Progenitor cell of endocrine pancreas (in vitro differentiated cells): ENCODE results near the gene CEACAM3. TPM values are rescaled to one million over a fixed set of nuclear protein-coding genes. Genes with fewer than 3 reads are reported as not detected.
A peak's percentile ranks its signal among the peaks of the same experiment; 100 is the strongest.
"Not testable (repeated sequence)": the region's sequence is repeated elsewhere in the genome, so short reads cannot be mapped to it uniquely, and the experiment has no call there.

ENCODE experiments used
- DNase-seq: peaks from one replicate; pipeline ENCODE4 v3.0.0; 2021; ENCODE audit warnings: low spot score; ENCODE audit not compliant: unreplicated experiment
- H3K27ac Mint-ChIP-seq: 2 replicates; pipeline ENCODE4 v1.8.0; 2021; ENCODE audit warnings: mild to moderate bottlenecking, moderate library complexity, mixed read lengths
- H3K27me3 Mint-ChIP-seq: 2 replicates; pipeline ENCODE4 v1.8.0; 2021; ENCODE audit warnings: mixed read lengths
- H3K36me3 Mint-ChIP-seq: 2 replicates; pipeline ENCODE4 v1.8.0; 2022; ENCODE audit warnings: mixed read lengths; ENCODE audit not compliant: insufficient read depth
- H3K4me1 Mint-ChIP-seq: 2 replicates; pipeline ENCODE4 v1.8.0; 2021; ENCODE audit warnings: low read depth, mixed read lengths
- H3K4me3 Mint-ChIP-seq: 2 replicates; pipeline ENCODE4 v1.8.0; 2021; ENCODE audit warnings: low read depth, mild to moderate bottlenecking, moderate library complexity, mixed read lengths
- H3K9me3 Mint-ChIP-seq: 2 replicates; pipeline ENCODE4 v1.8.0; 2021; ENCODE audit warnings: low read depth, mixed read lengths
- CTCF ChIP-seq: fragments of 200-600 bp; sonication (generic); IDR thresholded peaks from one replicate; pipeline ENCODE4 v1.5.0; 2021; ENCODE audit warnings: antibody characterized with exemption, mild to moderate bottlenecking; ENCODE audit not compliant: unreplicated experiment
- total RNA-seq: library from RNA; stranded (reverse); gene quantifications from 2 replicates; pipeline ENCODE4 v1.2.1, GENCODE V29; 2021

CEACAM3 gene
- total RNA-seq, 1 donor from 2014 or later = not detected

GRCh38 chr19:41784743-41785142 lies 11.6 kb upstream of the CEACAM3 start:
- Mint-ChIP-seq H3K9me3 (peaks cover 15% of the 10 kb centered on the region), H3K4me3 (no peak overlapping the region), H3K27me3 (peaks cover 43% of the 10 kb centered on the region), H3K36me3 (no peaks in the 10 kb centered on the region), H3K27ac (no peak overlapping the region), H3K4me1 (no peaks in the 10 kb centered on the region)
- no peak for DNase-seq
- no peak for TF ChIP-seq CTCF

- no peaks in the 10 kb centered on the region for H3K36me3 Mint-ChIP-seq
- DNase-seq = peak; percentile 51
- H3K27ac Mint-ChIP-seq = no peak overlapping the region
- H3K27me3 Mint-ChIP-seq = peaks cover 45% of the 10 kb centered on the region
- H3K4me3 Mint-ChIP-seq = no peak overlapping the region
- peak; percentile 76 for TF ChIP-seq CTCF
- no peaks in the 10 kb centered on the region for H3K4me1 Mint-ChIP-seq
- H3K9me3 Mint-ChIP-seq = peaks cover 7% of the 10 kb centered on the region
These were observed 10.7 kb upstream of the CEACAM3 start for GRCh38 chr19:41785653-41786052.

GRCh38 chr19:41787055-41787454 lies 9.3 kb upstream of the CEACAM3 start:
- no peak for TF ChIP-seq CTCF
- Mint-ChIP-seq H3K27ac (no peak overlapping the region), H3K9me3 (peaks cover under 1% of the 10 kb centered on the region), H3K4me3 (no peak overlapping the region), H3K27me3 (peaks cover 52% of the 10 kb centered on the region), H3K36me3 (no peaks in the 10 kb centered on the region), H3K4me1 (no peaks in the 10 kb centered on the region)
- DNase-seq = no peak

- H3K27ac Mint-ChIP-seq, H3K9me3 Mint-ChIP-seq, H3K4me3 Mint-ChIP-seq, H3K36me3 Mint-ChIP-seq, DNase-seq, H3K4me1 Mint-ChIP-seq: not testable (repeated sequence)
- H3K27me3 Mint-ChIP-seq = peaks cover 64% of the 10 kb centered on the region
These were observed 7.9 kb upstream of the CEACAM3 start for GRCh38 chr19:41788518-41788917.

- H3K27ac Mint-ChIP-seq, H3K9me3 Mint-ChIP-seq, H3K36me3 Mint-ChIP-seq, H3K4me3 Mint-ChIP-seq, DNase-seq, H3K4me1 Mint-ChIP-seq: not testable (repeated sequence)
- H3K27me3 Mint-ChIP-seq = peaks cover 65% of the 10 kb centered on the region
These were observed 7.3 kb upstream of the CEACAM3 start for GRCh38 chr19:41789053-41789452.

GRCh38 chr19:41792513-41793413 lies 3.6 kb upstream of the CEACAM3 start:
- H3K27me3 Mint-ChIP-seq = peaks cover 52% of the 10 kb centered on the region
- H3K4me3 Mint-ChIP-seq = no peak overlapping the region
- TF ChIP-seq CTCF = peak; percentile 67
- H3K36me3 Mint-ChIP-seq = no peaks in the 10 kb centered on the region
- DNase-seq = no peak
- no peaks in the 10 kb centered on the region for H3K4me1 Mint-ChIP-seq
- H3K9me3 Mint-ChIP-seq = no peaks in the 10 kb centered on the region
- H3K27ac Mint-ChIP-seq = no peak overlapping the region
